Activated T-cell treated with anti-CD3 and anti-CD28 coated beads, Interleukin-2, amount 50 U/mL, for 72 hours (primary cell): ENCODE results near the gene MMEL1. TPM values are rescaled to one million over a fixed set of nuclear protein-coding genes. Genes with fewer than 3 reads are reported as not detected.
"Not testable (repeated sequence)": the region's sequence is repeated elsewhere in the genome, so short reads cannot be mapped to it uniquely, and the experiment has no call there.

Source experiments
- ATAC-seq, 2 donors: fragments of 150-1000 bp; cut with Tn5 transposase; replicated peaks in 1 of 2; 2 replicates each; pipeline ENCODE4 v1.10.0; 2021; ENCODE audit warnings: moderate library complexity in 2 of 2, mild to moderate bottlenecking in 1 of 2
- DNase-seq, 2 donors: peaks; one replicate each; pipeline ENCODE4 v3.0.0; 2021 to 2022; ENCODE audit warnings: mixed read lengths in 1 of 2
- H3K27ac Mint-ChIP-seq: one replicate; pipeline ENCODE4 v1.8.0; 2022; ENCODE audit warnings: mild to moderate bottlenecking, moderate library complexity, mixed read lengths
- H3K27me3 Mint-ChIP-seq: one replicate; pipeline ENCODE4 v1.8.0; 2022; ENCODE audit warnings: low read depth, mixed read lengths
- H3K36me3 Mint-ChIP-seq, 2 donors: one replicate each; pipeline ENCODE4 v1.8.0; 2022; ENCODE audit warnings: mixed read lengths in 2 of 2, mild to moderate bottlenecking in 1 of 2; ENCODE audit not compliant: insufficient read depth in 2 of 2
- H3K4me1 Mint-ChIP-seq: one replicate; pipeline ENCODE4 v1.8.0; 2022; ENCODE audit warnings: low read depth, mixed read lengths
- H3K4me3 Mint-ChIP-seq, 2 donors: one replicate each; pipeline ENCODE4 v1.8.0; 2022; ENCODE audit warnings: mild to moderate bottlenecking in 2 of 2, mixed read lengths in 2 of 2, moderate library complexity in 2 of 2
- H3K9me3 Mint-ChIP-seq, 2 donors: one replicate each; pipeline ENCODE4 v1.8.0; 2022; ENCODE audit warnings: mixed read lengths in 2 of 2
- total RNA-seq, 2 donors: library from RNA; stranded (reverse); gene quantifications; one replicate each; pipeline ENCODE4 v1.2.3, GENCODE V29; 2022

The MMEL1 gene
- total RNA-seq, 2 donors from 2014 or later: 1.5 to 1.9 TPM

DNA sequence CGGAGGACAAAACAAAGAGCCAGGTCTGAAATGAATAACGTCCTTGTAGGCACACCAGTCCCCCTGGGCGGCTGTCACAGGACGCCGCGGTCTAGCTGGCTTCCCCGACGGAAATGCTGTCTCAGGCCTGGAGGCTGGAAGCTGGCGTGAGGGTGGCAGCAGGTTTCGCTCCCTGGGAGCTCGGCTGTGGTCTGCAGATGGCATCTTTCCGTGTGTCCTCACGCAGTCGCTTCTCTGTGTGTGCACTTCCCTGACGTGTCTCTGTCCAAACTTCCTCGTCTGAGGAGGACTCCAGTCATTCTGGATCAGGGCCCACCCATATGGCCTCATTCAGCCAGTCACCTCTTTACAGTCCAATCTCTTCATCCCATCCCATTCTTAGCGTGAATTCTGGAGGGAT, 62.5 kb downstream of the MMEL1 start:
- Mint-ChIP-seq H3K36me3 (peaks cover 19 to 20% of the 10 kb centered on the region in 2 donors), H3K4me1 (no peaks in the 10 kb centered on the region), H3K4me3 (no peak overlapping the region), H3K27ac (no peak overlapping the region), H3K9me3 (peaks cover 13 to 19% of the 10 kb centered on the region in 2 donors), H3K27me3 (no peaks in the 10 kb centered on the region)
- no peak for DNase-seq
- no peak for ATAC-seq

DNA sequence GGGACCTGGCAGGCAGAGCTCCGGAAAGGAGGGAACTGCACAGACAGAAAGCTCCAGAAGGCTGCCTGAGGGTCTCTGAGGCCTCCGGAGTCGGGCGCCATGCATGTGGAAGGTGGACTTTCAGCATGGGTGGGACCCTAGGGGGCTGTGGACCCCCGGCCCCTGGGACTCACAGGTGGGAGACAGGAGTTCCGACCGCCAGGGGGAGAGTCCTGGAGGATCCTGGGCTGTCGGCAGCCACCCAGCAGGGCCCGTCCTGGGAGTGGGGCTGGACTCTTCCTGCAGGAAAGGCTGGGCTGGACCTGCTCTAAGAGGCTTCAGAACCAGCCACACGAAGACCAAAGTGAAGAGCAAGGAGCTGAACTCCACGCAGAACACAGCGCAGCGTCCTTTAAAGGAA, 63.1 kb downstream of the MMEL1 start:
- H3K36me3 Mint-ChIP-seq: peaks cover 19 to 20% of the 10 kb centered on the region in 2 donors
- not testable (repeated sequence) for DNase-seq, H3K4me1 Mint-ChIP-seq, H3K27me3 Mint-ChIP-seq, H3K27ac Mint-ChIP-seq, ATAC-seq, H3K4me3 Mint-ChIP-seq
- H3K9me3 Mint-ChIP-seq: peaks cover 13 to 19% of the 10 kb centered on the region in 2 donors

DNA sequence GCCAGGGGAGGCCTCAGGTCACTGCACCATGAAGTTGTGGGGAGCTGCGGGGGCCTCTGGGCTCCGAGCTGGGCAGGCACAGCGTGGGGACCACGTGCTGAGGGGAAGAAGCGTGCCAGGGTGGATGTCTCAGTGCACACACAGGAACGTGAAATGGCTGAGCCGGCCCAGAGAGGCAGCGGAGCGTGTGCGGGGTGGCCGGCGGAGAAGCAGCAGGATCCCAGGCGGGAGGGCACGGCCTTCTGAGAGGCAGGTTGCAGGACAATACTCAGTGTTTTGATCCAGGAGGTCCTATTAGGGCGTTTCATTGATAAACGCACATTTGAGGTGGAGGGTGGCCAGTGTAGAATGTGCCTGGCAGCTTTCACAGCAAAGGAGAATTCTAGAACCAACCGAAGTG, 63.8 kb downstream of the MMEL1 start:
- no peak for DNase-seq
- Mint-ChIP-seq H3K27me3 (no peaks in the 10 kb centered on the region), H3K36me3 (peaks cover 17% of the 10 kb centered on the region in 2 donors), H3K4me1 (peaks cover 5% of the 10 kb centered on the region), H3K27ac (no peak overlapping the region), H3K9me3 (peaks cover 13 to 14% of the 10 kb centered on the region in 2 donors), H3K4me3 (no peak overlapping the region)
- ATAC-seq: no peak

DNA sequence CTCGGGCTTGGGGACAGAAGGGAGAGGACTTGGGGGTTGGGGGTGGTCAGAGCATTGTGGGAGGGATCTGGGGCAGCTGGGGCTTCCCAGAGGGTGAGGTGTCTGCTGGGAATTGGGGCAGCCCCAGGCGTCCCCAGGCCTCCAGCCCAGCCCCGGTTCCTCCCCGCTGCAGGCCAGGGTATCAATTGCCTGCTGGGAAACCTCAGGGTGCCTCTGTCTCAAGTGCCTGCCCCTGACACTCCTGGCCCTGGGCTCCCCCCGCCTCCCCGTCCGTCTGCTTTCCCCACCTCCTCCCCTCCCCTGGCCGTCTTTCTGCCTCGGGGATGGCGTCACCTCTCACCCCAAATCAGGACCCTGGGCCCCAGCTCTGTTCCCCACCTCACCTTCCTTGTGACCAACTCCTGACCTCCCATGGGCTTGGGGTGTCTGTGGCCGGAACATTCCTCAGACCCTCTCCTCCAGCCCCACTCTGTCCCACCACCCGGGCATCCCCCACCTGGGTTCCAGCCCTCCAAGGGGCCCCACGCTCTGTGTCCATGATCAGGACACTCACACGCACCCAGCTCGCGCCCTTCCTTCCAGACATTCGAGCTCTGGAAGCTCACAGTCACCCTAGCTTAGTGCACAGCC, 64.5 kb downstream of the MMEL1 start:
- not testable (repeated sequence) for H3K9me3 Mint-ChIP-seq, H3K4me1 Mint-ChIP-seq, H3K27ac Mint-ChIP-seq, H3K27me3 Mint-ChIP-seq, H3K36me3 Mint-ChIP-seq, H3K4me3 Mint-ChIP-seq, DNase-seq
- peak in 1 of 2 donors; percentile 22 for ATAC-seq

DNA sequence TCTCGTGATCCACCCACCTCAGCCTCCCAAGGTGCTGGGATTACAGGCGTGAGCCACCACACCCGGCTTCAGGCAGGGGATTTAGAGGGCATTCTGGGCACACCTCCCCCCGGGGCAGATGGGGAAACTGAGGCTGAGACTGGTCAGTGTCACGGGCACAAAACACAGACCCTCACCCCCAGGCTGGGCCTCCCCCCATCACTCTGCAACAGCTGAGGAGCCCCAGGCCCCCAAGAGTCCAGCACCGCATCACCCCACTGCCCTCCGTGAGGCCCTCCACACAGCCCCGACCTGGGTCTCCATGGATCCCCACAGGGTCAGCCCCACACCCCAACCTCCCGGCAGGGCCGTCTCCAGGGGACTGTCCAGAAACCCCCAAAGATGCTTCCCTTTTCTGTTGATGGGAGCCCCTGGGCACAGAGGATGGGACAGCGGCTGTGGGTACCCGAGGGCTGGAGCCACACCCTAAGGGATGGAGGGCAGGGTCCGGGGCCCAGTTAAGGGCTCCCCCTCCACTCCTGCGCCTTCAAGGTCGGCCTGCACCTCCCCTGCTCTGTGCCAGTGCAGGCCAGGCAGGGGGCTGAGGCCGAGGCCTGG, 65.6 kb downstream of the MMEL1 start:
- Mint-ChIP-seq H3K4me1 (peaks cover 5% of the 10 kb centered on the region), H3K27me3 (no peaks in the 10 kb centered on the region), H3K4me3 (no peak overlapping the region), H3K9me3 (no peaks in the 10 kb centered on the region), H3K27ac (no peak overlapping the region), H3K36me3 (peaks cover 0 to 2% of the 10 kb centered on the region in 2 donors)
- DNase-seq (no peak), ATAC-seq (peak in 1 of 2 donors; percentile 17)

DNA sequence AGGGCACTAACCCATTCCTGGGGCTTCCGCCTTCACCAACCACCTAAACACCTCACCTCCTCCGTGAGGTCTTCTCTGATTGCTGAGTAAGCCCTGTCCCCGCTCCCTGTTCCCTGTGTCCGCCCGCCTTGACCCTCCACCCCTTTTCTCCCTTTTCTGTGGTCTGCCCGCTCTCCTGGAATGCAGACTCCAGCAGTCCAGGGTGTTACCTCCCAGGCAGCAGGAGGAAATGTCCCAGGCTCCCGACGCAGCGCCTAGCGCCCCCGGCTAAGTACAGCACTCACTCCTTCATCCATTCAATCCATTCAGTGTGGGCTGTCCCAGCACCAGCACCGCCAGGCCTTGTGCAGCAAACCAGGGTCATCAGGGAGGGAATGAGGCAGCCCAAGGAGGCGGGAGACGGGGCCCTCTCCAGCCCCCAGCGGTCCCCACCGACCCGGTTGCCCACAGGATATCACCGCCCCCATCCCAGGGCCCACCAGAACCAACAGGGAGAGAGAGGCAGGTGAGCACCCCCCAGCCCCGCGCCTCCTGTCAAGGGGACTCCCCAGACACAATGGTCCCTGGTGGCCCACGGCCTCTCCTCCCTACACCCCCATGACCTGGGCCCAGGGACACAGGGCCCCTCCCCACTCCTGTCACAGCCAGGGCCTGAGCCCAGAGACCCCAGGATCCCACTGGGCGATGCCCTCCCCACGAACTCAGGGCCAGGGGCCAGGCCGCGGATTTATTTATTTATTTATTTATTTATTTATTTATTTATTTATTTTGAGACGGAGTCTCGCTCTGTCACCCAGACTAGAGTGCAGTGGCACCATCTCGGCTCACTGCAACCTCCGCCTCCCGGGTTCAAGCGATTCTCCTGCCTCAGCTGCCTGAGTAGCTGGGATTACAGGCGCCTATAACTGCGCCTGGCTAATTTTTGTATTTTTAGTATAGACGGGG, 66.4 kb downstream of the MMEL1 start:
- DNase-seq (no peak), ATAC-seq (no peak)
- Mint-ChIP-seq H3K4me1 (peaks cover 7% of the 10 kb centered on the region), H3K9me3 (no peaks in the 10 kb centered on the region), H3K36me3 (peaks cover under 1 to 2% of the 10 kb centered on the region in 2 donors), H3K4me3 (no peak overlapping the region), H3K27me3 (no peaks in the 10 kb centered on the region), H3K27ac (no peak overlapping the region)

DNA sequence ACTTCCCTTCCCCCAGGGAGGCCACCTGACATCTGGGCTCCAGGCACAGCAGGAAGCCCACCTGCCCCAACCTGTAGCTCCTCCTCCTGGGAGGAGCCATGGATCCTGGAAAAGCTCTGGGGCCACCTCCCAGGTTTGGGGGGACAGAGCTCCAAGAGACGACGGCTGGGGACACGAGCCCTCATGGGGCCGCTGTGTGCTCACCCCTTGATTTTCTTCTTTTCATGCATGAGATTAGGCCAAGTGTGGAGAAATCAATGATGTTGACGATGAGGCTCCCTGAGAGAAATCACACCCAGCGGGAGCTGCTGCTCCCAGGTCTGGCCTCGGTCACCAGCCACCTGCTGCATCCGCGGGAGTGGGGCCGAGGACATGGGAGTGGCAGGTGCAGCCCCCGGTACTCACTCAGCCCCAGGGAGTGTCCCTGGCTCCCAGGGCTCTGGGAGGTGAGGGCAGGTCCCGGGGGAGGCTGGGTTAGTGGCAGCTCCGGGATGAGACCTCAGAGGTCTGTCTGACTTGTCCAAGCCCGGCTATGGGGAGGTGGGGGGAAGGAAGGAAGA, 67.9 kb downstream of the MMEL1 start:
- H3K4me3 Mint-ChIP-seq: no peak overlapping the region
- DNase-seq (no peak), ATAC-seq (no peak)
- no peaks in the 10 kb centered on the region for H3K9me3 Mint-ChIP-seq
- H3K27ac Mint-ChIP-seq: no peak overlapping the region
- peaks cover 10% of the 10 kb centered on the region for H3K4me1 Mint-ChIP-seq
- H3K27me3 Mint-ChIP-seq: no peaks in the 10 kb centered on the region
- peaks cover 3% of the 10 kb centered on the region in 2 donors for H3K36me3 Mint-ChIP-seq

DNA sequence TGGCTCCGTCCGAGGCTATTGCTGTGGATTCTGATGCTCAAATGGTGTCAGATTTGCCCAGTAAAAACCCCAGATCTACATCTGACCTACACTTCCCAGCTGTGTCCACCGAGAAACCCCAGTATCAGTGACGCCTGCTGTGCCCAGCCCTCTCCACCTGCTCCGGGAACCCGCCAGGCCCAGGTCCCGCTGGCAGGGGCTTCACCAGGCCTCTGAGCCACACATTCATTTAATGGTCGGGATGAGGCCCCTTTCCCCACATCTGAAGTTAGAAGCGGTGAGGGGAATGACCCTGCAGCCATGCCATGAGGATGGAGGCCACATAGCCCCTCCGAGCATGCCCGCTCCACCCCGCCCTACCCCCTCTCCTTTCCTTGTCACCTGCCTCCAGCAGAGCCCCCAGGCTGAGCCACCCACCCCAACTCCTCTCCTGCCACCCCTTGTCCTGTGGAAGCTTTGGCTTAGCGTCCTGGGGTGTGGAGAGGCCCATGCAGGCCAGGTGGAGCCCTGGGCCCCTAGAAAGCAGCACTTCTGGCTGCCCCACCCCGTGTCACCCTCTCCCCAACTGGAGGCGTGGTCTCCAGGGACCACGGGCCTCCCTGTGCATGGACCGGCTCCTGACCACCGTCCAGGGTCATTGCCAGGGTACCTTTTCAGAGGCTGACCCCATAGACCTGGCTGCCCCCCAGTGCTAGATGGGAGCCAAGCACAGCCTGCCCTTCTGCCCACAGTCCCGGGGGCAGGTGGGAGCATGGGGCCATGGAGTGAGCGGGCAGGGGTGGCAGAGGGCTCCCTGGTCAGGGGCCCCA, 68.6 kb downstream of the MMEL1 start:
- H3K4me3 Mint-ChIP-seq: no peak overlapping the region
- H3K4me1 Mint-ChIP-seq: peaks cover 10% of the 10 kb centered on the region
- DNase-seq (no peak), ATAC-seq (no peak)
- H3K36me3 Mint-ChIP-seq: peaks cover 3% of the 10 kb centered on the region in 2 donors
- no peaks in the 10 kb centered on the region for H3K27me3 Mint-ChIP-seq
- no peaks in the 10 kb centered on the region for H3K9me3 Mint-ChIP-seq
- H3K27ac Mint-ChIP-seq: no peak overlapping the region

DNA sequence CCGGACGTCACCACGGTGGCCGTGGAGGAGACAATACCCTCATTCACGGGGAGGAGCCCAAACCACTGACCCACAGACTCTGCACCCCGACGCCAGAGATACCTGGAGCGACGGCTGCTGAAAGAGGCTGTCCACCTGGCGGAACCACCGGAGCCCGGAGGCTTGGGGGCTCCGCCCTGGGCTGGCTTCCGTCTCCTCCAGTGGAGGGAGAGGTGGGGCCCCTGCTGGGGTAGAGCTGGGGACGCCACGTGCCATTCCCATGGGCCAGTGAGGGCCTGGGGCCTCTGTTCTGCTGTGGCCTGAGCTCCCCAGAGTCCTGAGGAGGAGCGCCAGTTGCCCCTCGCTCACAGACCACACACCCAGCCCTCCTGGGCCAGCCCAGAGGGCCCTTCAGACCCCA, 69.6 kb downstream of the MMEL1 start:
- H3K27me3 Mint-ChIP-seq: no peaks in the 10 kb centered on the region
- ATAC-seq (no peak), DNase-seq (no peak)
- H3K4me1 Mint-ChIP-seq: peaks cover 17% of the 10 kb centered on the region
- no peaks in the 10 kb centered on the region for H3K9me3 Mint-ChIP-seq
- no peak overlapping the region for H3K27ac Mint-ChIP-seq
- peaks cover 3 to 7% of the 10 kb centered on the region in 2 donors for H3K36me3 Mint-ChIP-seq
- no peak overlapping the region for H3K4me3 Mint-ChIP-seq

DNA sequence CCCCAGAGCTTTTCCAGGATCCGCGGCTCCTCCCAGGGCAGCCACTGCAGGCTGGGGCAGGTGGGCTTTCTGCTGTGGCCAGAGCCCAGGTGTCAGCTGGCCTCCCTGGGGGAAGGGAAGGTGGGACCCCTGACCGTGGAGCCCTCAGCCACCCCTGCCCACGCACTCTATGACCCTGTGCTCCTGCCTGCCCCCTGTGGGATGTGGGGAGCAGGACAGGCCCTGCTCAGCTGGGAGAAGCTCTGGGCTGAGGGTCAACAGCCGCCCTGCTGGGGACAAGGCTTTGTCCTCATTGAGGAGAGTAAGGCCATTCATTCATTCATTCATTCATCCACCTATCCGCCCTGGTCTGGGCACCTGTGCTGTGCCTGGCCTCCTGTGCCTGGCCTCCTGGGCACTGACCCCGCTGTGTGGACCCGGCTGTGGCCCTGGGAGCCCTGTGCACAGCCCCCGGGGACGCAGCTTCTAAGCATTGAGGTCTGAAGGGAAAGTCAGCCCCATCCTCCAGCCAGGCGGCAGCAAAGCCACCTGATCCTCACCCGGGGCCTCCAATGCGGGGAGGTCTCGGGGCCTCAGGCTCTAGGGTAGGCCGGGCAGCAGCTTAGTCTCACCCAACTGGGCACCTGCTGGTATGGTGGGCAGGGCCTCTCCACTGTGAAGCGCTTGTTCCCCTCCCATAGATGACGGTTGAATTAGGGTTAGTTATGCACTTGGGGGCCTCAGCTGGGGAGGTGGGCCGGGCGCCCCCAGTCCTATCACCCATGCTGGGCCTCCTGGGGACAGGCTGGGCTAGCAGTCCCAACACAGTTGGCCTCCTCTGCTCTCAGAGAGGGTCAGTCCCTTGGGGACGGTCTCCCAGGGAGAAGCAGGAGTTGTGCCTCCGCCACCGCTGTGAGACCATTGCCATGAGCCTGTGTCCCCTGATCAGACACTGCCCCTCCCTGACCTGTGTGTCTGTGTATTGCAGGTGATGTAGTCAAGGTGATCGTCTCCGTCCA, 70.6 kb downstream of the MMEL1 start:
- no peak overlapping the region for H3K4me3 Mint-ChIP-seq
- DNase-seq: peak in 1 of 2 donors; percentile 43
- H3K9me3 Mint-ChIP-seq: no peaks in the 10 kb centered on the region
- peaks cover 3 to 7% of the 10 kb centered on the region in 2 donors for H3K36me3 Mint-ChIP-seq
- ATAC-seq: peak; percentile 42 to 62
- H3K27ac Mint-ChIP-seq: no peak overlapping the region
- H3K4me1 Mint-ChIP-seq: peaks cover 25% of the 10 kb centered on the region
- no peaks in the 10 kb centered on the region for H3K27me3 Mint-ChIP-seq

DNA sequence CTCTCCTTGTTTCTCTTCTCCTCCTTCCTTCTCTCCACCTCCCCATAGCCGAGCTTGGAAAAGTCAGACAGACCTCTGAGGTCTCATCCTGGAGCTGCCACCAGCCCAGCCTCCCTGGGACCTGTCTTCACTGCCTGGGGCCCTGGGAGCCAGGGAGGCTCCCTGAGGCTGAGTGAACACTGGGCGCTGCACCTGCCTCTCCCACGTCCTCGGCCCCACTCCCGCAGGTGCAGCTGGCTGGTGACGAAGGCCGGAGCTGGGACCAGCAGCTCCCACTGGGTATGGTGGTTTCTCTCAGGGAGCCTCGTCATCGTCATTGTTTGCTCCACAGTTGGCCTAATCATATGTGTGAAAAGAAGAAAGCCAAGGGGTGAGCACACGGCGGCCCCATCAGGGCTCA, 71.4 kb downstream of the MMEL1 start:
- H3K27me3 Mint-ChIP-seq: no peaks in the 10 kb centered on the region
- H3K36me3 Mint-ChIP-seq: peaks cover 7 to 12% of the 10 kb centered on the region in 2 donors
- H3K27ac Mint-ChIP-seq: peak overlapping the region; percentile 49
- DNase-seq (no peak), ATAC-seq (no peak)
- no peaks in the 10 kb centered on the region for H3K9me3 Mint-ChIP-seq
- peaks cover 25% of the 10 kb centered on the region for H3K4me1 Mint-ChIP-seq
- H3K4me3 Mint-ChIP-seq: no peak overlapping the region
